ENCODE measurements around the gene TMEM132D. TPM values are rescaled to one million over a fixed set of nuclear protein-coding genes. Genes with fewer than 3 reads are reported as not detected.
A peak's percentile ranks its signal among the peaks of the same experiment; 100 is the strongest.

TMEM132D gene
- total and polyA plus RNA-seq, 2 of the 8 experiments (the other 6 are each of a cell fraction or from before 2014, with no cell fraction given) = 3.5 to 10.1 TPM

DNA sequence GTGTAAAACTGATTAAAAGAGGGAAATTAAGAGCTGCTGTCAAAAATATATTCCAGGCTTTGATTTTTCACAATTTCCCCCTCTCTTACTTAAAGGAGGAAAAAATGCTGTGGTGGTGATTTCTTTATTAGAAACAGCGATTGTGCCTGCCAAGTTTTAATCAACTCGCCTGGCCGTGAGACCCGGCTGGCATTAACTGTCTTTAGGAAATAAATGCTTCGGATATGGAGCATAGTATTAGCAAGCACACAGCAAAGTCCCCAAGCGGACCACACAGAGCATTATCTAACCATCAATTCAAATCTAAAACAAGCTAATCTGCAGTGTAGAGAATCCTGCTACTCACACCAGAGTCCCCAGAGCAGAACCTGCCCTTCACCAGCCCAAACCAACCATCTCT lies 457.1 kb downstream of the TMEM132D start:
- H2BK5ac ChIP-seq (ENCODE audit: low read depth, low read length) = no peak overlapping the region
- H2AFZ ChIP-seq (ENCODE audit: low read length) = no peak overlapping the region
- no peak overlapping the region for H4K8ac ChIP-seq (ENCODE audit: extremely low read depth, insufficient read depth, low read length)
- H3K9me3 ChIP-seq (ENCODE audit: insufficient read depth in 2 of 2, low read depth in 1 of 2, low read length in 1 of 2) = no peaks in the 10 kb centered on the region
- no peak overlapping the region for H3K27ac ChIP-seq (ENCODE audit: low read depth, low read length)
- no peaks in the 10 kb centered on the region for H3K36me3 ChIP-seq (ENCODE audit: control insufficient read depth in 2 of 4, insufficient read depth in 4 of 4, low read length in 3 of 4)
- H2BK15ac ChIP-seq (ENCODE audit: low read length) = no peak overlapping the region
- no peak overlapping the region for H2BK12ac ChIP-seq (ENCODE audit: low read depth, low read length)
- H3K4me2 ChIP-seq (ENCODE audit: insufficient read depth in 1 of 2, low read depth in 2 of 2, low read length in 2 of 2) = no peak overlapping the region
- no peak overlapping the region for H2BK120ac ChIP-seq (replicated peaks; ENCODE audit: low read depth, low read length)
- no peaks in the 10 kb centered on the region for H4K20me1 ChIP-seq (replicated peaks in 1 of 2; ENCODE audit: control insufficient read depth in 1 of 2, insufficient read depth in 2 of 2, low read length in 2 of 2)
- H3K4me3 ChIP-seq (ENCODE audit: extremely low read depth in 1 of 4, insufficient read depth in 2 of 4, low read depth in 3 of 4, low read length in 4 of 4) = no peak overlapping the region
- POLR2A ChIA-PET (ENCODE audit: partially characterized antibody) = no interaction called here
- H3K23me2 ChIP-seq (ENCODE audit: low read depth, low read length) = no peaks in the 10 kb centered on the region
- FAIRE-seq (no peak), DNase-seq (ENCODE audit: low read depth in 1 of 2, low spot score in 2 of 2) (no peak)
- no peak overlapping the region for H2BK20ac ChIP-seq (ENCODE audit: low read length)
- H3K4me1 ChIP-seq (replicated peaks in 1 of 4; ENCODE audit: control insufficient read depth in 3 of 4, insufficient read depth in 4 of 4, low read length in 3 of 4) = peaks cover 0 to 6% (median 0%) of the 10 kb centered on the region in 4 experiments; a peak in 1 of 7 replicates
- no peaks in the 10 kb centered on the region for H3K27me3 ChIP-seq (replicated peaks in 1 of 4; ENCODE audit: control insufficient read depth in 3 of 4, extremely low read depth in 1 of 4, insufficient read depth in 3 of 4, low read length in 3 of 4)
- CTCF ChIA-PET (ENCODE audit: partially characterized antibody) = interaction anchor here (0.5 to 1.2 kb wide), 2 partner anchors 39 to 469 kb away, joined by 3 read pairs; no protein-coding TSS in a partner anchor
- H3K14ac ChIP-seq (ENCODE audit: insufficient read length) = no peak overlapping the region
- H2AK5ac ChIP-seq (ENCODE audit: low read depth, low read length) = no peak overlapping the region
- H3K79me2 ChIP-seq (ENCODE audit: control insufficient read depth in 1 of 2, insufficient read depth in 2 of 2, low read length in 2 of 2) = no peaks in the 10 kb centered on the region
- no peak for TF ChIP-seq BCL11A (IDR thresholded peaks at IDR 0.05; ENCODE audit: low read depth in 2 of 2, low read length in 2 of 2)
- TF ChIP-seq RXRA (IDR thresholded peaks at IDR 0.05; ENCODE audit: insufficient read depth, low read depth, low read length) = no peak
- no peak for TF ChIP-seq FOSL1 (IDR thresholded peaks at IDR 0.05; ENCODE audit: insufficient read depth, low read depth, low read length)
- no peak overlapping the region for H4K5ac ChIP-seq (ENCODE audit: insufficient read length, low read depth, low read length)
- no peak overlapping the region for H3K56ac ChIP-seq (replicated peaks; ENCODE audit: insufficient read length, low read depth, low read length)
- peak overlapping the region in 1 of 4 experiments; percentile 34; a peak in 1 of 7 replicates for H3K9ac ChIP-seq (replicated peaks in 1 of 4; ENCODE audit: extremely low read depth in 1 of 4, low read depth in 3 of 4, low read length in 3 of 4)
- WGBS, 2 experiments (ENCODE audit: extremely low coverage in 1 of 2, insufficient coverage in 1 of 2, insufficient read length in 1 of 2, insufficient replicate concordance in 2 of 2, low coverage in 1 of 2, low lambda C conversion rate in 2 of 2, missing lambda C conversion rate in 1 of 2) = 98% methylated on average over 6 of the region's 6 CpGs; no CpG with 5 or more reads in 1 of the 2 experiments
- H3K4ac ChIP-seq (replicated peaks; ENCODE audit: insufficient read length, low read depth, low read length) = no peak overlapping the region
- no peak overlapping the region for H3K23ac ChIP-seq (ENCODE audit: insufficient read length)
- H3K18ac ChIP-seq (ENCODE audit: extremely low read depth, low read length) = no peak overlapping the region
- H3K79me1 ChIP-seq (ENCODE audit: low read depth, low read length) = no peaks in the 10 kb centered on the region
- no peak overlapping the region for H4K91ac ChIP-seq (replicated peaks; ENCODE audit: insufficient read length, low read length)

All from H1 (cell line).